NCI-H146 (cell line): ENCODE data around the gene SMG6.

Experiments used
- DNase-seq: peaks from one replicate; lab custom pipeline; 2025; lab: John Stamatoyannopoulos, UW

Gene SMG6

DNA sequence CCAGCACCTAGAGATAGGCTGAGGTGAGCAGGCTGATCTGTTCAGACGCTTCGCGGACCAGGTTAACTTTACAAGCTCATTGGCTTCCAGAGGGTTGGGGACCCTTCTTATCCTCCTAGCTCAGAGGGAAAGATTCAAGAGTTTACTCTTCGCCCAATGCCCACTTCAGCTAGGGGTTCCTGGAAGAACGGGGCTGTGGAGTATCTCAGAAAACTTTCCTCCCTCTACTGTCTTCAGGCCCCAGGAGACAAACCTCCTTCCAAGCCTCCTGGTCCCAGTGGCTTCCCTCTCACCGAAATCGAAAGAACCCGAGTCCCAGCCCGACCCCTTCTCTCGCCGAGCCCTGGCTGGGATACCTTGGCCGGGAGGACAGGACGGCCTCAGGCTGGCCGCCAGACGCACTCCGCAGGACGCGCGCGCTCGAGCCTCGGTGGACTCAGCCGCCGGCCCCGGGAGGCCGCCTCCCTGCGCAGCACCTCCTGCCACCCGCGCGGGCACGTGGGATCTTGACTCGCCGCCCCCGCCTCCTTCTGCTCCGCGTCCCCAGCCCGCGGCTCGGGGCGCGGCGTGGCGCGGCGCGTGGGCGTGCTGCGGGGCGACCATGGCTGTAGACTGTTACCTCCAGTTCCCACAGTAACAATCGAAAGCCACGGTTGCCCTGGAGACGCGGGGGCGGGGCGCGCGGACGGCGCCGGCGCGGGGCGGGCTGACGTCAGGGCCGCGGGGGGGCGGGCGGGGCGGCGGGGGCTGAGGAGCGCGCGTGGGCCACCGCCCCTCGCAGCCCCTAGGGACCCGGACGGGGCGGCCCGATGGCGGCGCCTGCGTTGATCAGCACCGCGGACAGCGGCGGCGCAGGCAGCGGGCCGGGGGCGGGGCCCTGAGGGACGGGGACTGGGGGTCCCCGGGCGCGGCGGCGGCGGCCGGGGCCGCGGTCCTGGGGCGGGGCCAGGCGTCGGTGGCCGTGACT, 254.0 kb downstream of the SMG6 start:
- peak; percentile 78 for DNase-seq

DNA sequence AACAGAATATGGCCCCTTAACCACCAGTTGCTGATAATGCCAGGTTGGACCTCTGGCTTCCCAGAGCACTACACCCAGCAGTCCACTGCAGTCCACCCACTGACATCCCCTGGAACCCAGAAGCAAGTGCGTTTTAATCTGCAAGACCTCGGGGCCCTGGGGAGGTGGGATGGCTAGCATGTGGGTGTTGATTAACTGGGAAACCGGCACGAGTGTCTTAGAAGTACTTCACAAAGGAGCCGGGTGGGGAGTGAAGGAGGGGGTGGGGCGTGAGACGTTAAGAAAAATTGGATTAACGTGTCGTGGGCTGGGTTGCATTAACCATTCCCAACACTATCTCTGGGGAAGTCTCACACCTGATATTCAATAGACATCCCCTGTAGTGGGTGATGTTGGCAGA, 254.8 kb downstream of the SMG6 start:
- DNase-seq: no peak

DNA sequence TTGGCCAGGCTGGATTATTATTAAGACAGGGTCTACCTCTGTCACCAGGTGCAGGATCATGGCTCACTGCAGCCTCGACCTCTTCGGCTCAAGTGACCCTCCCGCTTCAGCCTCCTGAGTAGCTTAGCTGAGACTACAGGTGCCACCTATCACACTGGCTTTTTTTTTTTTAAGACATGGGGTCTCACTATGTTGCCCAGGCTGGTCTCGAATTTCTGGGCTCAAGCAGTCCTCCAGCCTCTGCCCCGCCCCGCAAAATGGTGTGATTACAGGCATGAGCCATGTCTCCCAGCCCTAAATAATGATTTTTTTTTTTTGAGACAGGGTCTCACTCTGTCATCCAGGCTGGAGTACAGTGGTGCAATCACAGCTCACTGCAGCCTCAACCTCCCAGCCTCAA, 256.0 kb downstream of the SMG6 start:
- DNase-seq: no peak

DNA sequence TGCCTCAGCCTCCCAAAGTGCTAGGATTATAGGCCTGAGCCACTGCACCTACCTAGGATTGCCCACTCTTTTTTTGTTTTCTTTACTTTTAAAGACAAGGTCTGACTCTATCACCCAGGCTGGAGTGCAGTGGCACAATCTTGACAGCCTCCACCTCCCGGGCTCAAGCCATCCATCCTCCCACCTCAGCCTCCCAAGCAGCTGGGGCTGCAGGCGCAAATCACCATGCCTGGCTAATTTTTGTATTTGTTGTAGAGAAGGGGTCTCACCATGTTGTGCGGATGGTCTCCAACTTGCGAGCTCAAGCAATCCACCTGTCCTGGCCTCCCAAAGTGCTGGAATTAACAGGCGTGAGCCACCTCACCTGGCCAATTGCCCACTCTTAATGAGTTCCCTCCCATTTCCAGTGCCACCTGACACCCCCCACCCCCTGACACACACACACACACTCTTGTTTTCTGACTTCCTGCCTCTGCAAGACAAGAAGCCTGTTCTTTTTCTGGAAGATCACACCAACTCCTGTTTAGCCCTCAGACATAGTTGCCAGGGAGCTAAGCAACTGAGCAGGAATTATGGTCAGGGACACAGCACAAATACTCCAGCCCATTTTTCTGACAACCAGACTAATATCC, 259.2 kb downstream of the SMG6 start:
- DNase-seq: no peak

DNA sequence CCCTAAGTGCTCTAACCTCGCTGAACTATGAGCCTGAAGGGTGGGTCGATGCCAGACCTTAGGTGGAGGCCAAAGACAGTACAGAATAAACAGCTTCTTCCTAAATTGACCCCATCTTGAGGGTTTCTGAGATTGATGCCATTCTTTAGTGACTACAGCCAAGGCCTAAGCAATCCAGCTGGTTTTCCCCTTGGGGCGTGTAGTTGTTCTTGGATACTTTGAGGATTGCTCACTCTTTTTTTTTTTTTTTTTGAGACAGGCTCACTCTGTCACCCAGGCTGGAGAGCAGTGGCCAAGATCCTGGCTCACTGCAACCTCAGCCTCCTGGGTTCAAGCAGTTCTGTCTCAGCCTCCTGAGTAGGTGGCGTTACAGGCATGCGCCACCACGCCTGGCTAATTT, 259.8 kb downstream of the SMG6 start:
- DNase-seq: no peak

DNA sequence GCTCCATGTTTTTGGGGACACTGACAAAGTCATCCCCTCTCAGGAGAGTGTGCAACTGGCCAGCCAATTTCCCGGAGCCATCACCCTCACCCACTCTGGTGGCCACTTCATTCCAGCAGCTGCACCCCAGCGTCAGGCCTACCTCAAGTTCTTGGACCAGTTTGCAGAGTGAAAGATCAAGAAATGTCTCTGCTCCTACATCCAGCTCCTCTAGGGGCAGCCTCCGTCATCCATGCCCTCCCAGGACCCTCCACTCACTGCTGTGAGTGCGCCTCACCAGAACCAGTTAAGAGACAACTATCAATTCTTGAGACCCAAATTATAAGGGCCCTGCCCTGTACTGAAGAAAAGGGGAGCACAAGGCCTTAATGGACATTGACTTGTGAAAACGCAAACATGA, 260.7 kb downstream of the SMG6 start:
- no peak for DNase-seq

DNA sequence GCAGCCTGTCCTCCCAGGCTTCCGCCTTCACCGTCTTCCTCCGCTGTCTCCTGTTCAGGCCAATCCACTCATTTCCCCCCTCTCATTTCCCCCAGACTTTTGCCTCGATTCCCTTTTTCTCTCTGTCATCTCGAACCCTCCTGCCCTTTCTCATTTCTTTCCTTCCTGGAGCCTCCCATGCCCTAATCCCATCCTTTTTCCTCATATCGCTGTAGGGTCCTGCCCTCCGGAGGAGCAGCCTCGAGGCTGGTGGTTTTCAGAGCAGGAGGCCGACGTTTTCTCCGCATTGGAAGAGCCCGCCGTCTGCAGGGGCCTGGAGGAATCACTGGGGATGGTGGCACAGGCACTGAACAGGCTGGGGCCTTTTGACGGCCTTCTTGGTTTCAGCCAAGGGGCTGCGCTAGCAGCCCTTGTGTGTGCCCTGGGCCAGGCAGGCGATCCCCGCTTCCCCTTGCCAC, 261.2 kb downstream of the SMG6 start:
- DNase-seq: peak; percentile 42

DNA sequence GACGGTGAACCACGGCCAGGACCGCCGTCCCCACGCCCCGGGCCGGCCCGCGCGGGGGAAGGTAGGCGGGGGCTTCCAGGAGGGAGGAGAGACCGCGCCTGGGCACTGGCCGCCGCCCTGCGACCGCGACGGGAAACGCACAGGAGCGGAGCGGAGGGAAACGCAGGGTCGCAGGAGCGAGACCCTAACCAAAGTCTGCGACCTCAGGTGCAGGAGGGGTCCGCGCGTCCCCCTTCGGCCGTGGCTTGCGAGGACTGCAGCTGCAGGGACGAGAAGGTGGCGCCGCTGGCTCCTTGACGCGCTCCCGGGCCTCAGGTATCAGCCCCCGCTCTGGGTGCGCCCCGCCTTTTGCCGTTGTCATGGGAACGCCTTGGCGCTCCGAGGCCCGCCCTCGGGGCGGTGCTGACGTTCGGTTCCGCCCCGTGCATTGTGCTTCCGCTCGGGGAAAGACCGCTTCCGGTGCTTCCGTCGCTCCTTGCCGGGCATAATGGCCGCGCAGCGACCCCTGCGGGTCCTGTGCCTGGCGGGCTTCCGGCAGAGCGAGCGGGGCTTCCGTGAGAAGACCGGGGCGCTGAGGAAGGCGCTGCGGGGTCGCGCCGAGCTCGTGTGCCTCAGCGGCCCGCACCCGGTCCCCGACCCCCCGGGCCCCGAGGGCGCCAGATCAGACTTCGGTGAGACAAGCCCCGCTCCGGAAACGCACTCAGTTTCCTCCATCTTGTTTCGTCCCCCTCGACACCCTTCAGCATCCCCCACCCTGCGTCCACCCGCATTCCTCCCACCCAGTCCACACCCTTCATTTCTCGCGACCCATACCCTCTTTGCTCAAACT, 261.8 kb downstream of the SMG6 start, which contains the start of gene OVCA2:
OVCA2 (plus strand) TSS at position 462 of the 829 bp plus-strand sequence; CDS start at position 488, 26 bp downstream.
- DNase-seq: peak; percentile 95

DNA sequence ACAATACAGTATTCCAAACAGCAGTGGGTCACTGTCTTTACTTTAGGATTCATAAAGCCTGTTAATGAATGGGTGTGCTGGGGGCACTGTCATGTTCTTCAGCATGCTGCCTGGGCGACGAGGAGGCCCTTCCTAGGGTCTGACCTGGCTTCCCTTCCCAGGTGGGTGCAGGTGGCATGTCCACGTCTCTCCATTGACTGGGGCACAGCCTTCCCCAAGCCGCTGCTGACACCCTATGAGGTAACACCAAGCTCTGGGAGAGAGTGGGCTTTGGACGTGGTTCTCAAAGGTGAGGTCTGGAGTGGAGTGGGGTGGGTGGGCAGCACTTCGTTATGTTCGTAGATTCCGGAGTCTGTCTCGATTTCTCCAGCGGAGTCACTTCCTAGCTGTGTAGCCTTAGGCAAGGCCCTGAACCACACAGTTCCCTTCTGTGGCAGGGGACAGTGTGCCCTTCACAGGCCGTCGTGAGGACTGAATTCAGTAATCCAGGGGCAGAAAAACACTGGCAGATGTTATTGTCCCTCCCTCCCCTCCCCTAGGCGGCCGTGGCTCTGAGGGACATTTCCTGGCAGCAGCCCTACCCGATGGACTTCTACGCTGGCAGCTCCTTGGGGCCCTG, 262.5 kb downstream of the SMG6 start:
- DNase-seq: no peak

DNA sequence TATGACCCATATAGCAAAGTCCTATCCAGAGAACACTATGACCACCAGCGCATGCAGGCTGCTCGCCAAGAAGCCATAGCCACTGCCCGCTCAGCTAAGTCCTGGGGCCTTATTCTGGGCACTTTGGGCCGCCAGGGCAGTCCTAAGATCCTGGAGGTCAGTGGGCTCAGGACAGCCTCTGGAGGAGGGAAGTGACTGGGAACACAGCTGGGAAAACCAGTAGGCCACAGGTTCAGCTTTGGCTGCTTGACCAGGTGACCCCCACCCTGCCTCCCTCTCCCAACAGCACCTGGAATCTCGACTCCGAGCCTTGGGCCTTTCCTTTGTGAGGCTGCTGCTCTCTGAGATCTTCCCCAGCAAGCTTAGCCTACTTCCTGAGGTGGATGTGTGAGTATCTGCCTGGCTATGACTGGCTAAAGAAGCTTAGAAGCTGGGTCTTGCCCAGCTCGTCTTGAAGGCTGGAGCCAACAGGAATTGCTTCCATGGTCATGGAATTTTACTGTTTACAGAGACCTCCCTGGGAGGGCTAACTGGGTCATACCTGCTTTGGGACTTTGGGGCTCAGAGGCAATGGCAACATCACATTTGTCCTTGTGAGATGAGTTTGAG, 263.3 kb downstream of the SMG6 start:
- DNase-seq: no peak

DNA sequence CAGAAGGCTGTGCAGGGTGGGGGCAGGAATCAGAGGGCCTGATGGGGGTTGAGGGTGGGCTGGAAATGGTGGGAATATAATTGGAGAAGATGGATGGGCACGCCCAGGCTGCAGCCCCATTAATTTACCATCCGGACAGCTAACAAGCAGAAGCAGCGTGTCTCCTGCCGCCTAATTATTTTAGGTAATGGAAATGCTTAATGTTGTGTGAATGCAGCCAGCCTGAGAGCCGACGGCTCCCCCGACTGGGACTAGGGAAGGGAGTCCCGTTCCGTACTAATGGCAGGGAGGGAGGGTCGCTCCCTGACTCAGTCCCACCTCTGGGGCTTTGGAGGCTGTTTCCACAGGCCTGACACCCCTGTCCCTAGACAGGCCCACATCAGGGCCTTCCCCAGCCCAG, 266.4 kb downstream of the SMG6 start:
- no peak for DNase-seq

DNA sequence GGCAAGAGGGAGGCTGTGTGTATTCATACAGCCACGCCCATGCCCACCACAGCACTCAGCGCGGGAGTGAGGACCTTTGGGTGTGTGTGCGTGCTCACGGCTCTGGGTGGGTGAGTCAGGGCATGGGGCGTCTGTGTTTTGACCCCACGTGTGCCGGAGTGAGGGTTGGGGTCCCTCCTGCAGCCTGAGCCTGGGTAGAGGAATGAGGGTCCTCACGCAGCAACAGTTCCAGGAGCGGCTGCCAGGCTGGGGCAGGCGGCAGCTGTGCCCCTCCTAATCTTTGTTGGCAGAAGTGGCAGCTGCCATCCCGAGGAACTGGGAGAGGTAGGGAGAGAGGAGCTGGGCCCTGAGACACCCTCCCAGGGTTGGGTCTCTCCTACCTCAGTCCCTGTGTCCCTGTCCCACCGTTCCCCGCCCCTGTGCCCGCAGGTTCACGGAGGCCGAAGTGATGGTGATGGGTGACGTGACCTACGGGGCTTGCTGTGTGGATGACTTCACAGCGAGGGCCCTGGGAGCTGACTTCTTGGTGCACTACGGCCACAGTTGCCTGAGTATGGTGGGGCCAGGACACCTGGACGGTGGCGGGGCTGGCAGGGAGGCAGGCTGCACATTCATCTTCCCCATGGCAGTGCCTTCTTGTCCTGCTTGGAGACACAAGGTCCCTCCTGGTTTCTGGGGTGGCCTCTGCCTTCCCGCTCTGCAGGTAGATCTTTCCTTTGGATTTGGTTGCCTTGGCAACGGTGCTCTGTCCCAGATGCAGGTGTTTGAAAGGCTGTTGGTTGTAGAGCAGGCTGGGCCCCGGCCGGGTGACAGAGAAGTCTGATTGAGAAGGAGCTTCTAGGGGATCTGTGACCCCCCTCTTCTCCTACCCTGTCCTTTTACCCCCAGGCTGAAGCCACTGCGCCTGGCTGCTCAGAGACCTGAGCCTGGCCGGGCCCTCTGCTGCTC, 267.8 kb downstream of the SMG6 start:
- no peak for DNase-seq

DNA sequence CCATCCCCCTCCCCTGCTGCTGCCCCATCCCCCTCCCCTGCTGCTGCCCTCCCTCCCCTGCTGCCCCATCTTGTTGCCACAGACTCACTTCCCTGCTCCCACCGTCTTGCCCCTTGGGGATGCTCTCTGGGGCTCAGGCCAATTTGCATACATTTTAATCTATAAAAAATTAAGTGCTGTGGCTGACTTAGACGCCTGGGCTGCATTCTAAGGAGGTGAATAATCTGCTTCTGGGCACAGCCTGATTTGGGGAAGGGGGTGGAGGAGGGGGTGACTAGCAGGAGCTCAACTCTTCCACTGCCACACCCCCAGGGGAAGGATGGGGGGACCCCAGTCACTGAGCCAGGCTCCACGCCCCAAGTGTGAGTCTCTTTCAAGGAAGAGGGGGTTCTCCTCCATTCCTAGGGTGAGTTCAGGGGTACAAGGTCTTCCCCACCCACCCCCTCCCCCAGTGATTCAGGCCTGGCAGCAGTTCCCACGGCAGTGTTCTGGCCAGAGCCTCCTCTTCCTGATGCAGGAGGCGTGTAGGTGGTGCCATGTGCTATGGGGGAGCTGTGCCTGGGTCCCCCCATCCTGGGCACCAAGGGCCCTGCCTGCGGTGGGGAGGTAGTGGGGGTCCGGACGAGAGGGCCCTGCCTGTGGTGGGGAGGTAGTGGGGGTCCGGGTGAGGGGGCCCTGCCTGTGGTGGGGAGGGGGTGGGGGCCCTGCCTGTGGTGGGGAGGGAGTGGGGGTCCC, 268.6 kb downstream of the SMG6 start:
- DNase-seq: no peak

DNA sequence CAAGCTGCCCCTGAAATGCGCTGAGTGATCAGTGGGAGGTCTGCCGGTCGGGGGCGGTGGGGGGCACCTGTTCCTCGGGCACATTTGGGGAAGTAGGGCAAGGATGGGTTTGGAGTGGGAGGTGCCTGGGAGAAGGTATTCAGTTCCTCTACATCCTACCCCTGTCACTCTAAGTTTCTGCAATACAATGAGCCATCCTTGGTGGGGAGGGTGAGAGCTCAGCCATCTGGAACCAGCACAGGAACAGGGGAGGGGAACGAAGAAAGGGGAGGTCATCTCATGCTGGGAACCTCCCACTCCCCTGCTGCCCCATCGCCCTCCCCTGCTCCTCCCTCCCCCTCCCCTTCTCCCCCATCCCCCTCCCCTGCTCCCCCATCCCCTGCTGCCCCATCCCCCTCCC, 269.4 kb downstream of the SMG6 start:
- DNase-seq: no peak

DNA sequence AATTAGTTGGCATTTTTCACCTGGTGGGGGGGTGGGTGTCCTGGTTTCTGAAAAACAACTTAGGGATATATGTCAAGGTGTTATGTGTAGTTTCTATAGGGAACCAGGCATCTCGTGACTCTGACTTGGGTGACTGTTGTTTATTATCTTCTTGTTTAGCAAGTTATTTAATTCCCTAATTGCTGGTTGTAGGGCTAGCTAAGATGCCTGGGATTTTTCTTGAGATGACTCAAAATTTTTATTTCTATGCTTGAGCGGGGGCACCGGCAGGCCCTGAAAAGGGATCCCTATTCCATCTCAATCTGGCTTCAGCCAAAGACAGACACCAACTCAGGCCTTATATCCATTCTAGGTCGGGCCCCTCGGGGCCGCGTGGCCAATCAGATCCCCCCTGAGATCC, 270.4 kb downstream of the SMG6 start:
- no peak for DNase-seq

DNA sequence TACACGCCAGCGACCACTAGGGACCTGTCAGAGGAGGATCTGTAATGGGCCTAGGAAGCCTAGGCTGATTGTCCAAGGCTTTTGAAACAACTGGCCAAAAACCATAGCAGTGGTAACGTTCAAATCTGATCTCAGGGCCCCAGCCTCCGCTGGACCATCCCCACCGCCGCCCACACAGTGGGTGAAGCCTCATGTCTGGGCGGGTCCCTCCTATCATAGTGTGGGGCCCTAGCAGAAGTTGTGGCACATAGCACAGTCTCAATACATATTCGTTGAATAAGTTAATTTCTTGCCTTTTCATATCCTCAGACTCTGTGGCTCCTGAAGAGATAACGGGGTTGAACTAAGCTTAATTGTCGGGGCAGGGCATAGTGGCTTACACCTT, 272.8 kb downstream of the SMG6 start:
- DNase-seq: no peak

DNA sequence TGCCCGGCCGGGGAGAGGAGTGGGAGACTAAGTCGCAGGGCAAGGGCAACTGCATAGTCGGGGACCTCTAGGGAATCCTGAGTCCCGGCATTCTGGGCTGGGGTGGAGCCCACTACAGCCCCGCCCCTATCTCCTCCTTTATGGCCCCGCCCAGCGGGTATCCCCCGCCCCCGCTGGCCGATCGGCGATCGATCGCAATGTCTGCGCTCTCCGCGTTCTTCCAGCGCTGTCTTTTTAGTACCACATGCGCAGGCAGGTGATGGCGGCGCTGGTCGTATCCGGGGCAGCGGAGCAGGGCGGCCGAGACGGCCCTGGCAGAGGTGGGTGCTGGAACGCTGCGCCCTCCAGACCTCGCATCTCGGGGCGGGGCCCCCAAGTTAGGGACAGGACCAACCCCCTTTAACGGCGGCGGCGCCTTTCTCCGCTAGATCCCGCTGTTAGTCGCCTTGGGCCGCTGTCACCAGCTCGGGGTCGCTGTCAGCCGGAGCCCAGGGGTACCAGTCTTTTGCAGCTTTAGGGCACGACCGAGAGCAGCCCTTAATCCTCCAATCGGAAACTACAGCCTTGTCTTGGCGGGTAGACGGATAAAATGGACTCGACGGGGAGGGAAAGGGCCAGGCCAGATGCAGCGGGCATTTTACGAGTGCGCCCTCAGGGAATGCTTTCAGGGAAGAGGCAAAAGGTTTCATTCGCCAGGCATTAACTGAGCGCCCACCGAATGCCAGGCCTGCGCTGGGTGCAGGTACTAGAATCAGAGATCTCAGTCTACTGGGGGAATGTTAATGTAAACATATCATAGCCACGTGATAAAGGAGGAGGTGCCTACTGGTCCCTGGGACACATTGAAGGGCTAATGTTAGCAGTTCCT, 273.4 kb downstream of the SMG6 start, which contains the start of gene DPH1:
DPH1 (plus strand) TSS at position 243 of the 868 bp plus-strand sequence; CDS start at position 260, 17 bp downstream.
- DNase-seq: peak; percentile 87

DNA sequence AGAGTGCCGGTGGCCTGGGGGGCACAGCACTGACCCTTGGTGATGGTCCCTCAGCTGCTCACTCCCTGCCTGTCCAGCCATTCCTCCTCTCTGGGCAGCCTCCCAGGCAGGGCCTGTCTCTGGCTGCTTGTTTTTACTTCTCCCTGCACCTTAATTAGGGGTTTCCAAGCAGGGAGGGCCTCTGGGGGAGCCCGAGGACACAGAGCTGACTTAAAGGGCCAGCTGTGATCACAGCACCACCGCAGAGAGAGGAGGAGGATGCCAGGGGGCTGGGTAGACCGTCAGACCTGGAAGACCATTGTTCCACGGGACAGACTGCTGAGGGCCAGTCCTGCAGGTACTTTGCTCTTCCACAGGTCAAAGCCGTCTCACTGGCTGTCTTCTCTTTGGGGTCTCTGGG, 274.8 kb downstream of the SMG6 start:
- no peak for DNase-seq

DNA sequence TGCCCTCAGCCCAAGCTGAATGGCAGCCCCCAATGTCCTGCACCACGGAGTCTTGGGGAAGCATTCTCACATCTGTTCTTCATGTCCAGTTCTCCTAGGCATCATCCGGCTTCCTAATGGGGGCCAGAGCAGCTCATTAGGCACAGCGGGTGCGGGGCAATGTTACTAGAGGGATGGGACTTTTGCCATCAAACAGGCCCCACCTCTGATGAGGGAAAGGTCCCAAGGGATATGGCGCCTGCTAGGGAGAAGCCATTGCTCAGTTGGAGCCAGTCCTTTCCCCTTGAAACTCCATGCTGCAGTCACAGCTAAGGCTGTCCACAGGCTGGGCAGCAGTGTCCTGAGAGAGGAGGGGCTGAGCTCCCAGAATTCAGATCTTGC, 275.4 kb downstream of the SMG6 start:
- DNase-seq: no peak
